Skeletal muscle cell (primary cell): ENCODE measurements around the gene SLC1A2.
A peak's percentile ranks its signal among the peaks of the same experiment; 100 is the strongest.

Experiments used
- DNase-seq: peaks from one replicate; pipeline ENCODE4 v3.0.0-alpha.2; 2010; ENCODE audit warnings: low read depth
- H3K4me3 ChIP-seq: 2 replicates; pipeline ENCODE4 v1.5.1; 2011; ENCODE audit warnings: low read depth, mild to moderate bottlenecking, control low read depth, low read length, moderate library complexity

The SLC1A2 gene

GRCh38 chr11:35357923-35358322 lies 61.4 kb downstream of the SLC1A2 start:
- DNase-seq: no peak
- no peak overlapping the region for H3K4me3 ChIP-seq

GRCh38 chr11:35355102-35355749 lies 64.1 kb downstream of the SLC1A2 start:
- DNase-seq: no peak
- no peak overlapping the region for H3K4me3 ChIP-seq

- H3K4me3 ChIP-seq: no peak overlapping the region
- DNase-seq: no peak
Measured at GRCh38 chr11:35354644-35355043, 64.7 kb downstream of the SLC1A2 start.

GRCh38 chr11:35352077-35352888 lies 67.1 kb downstream of the SLC1A2 start:
- DNase-seq: no peak
- no peak overlapping the region for H3K4me3 ChIP-seq

- no peak overlapping the region for H3K4me3 ChIP-seq
- no peak for DNase-seq
Measured at GRCh38 chr11:35349897-35350296, 69.5 kb downstream of the SLC1A2 start.

- no peak for DNase-seq
- H3K4me3 ChIP-seq: no peak overlapping the region
Measured at GRCh38 chr11:35348898-35349687, 70.3 kb downstream of the SLC1A2 start.

- no peak for DNase-seq
- H3K4me3 ChIP-seq: no peak overlapping the region
Measured at GRCh38 chr11:35347921-35348331, 71.4 kb downstream of the SLC1A2 start.

GRCh38 chr11:35347173-35347878 lies 72.0 kb downstream of the SLC1A2 start:
- no peak overlapping the region for H3K4me3 ChIP-seq
- no peak for DNase-seq

- no peak overlapping the region for H3K4me3 ChIP-seq
- no peak for DNase-seq
Measured at GRCh38 chr11:35346472-35347156, 72.7 kb downstream of the SLC1A2 start.

- no peak for DNase-seq
- H3K4me3 ChIP-seq: no peak overlapping the region
Measured at GRCh38 chr11:35344681-35345574, 74.4 kb downstream of the SLC1A2 start.

GRCh38 chr11:35343033-35343598 lies 76.2 kb downstream of the SLC1A2 start:
- no peak for DNase-seq
- H3K4me3 ChIP-seq: no peak overlapping the region

GRCh38 chr11:35340715-35341114 lies 78.6 kb downstream of the SLC1A2 start:
- no peak overlapping the region for H3K4me3 ChIP-seq
- DNase-seq: no peak

GRCh38 chr11:35340071-35340470 lies 79.3 kb downstream of the SLC1A2 start:
- no peak overlapping the region for H3K4me3 ChIP-seq
- DNase-seq: no peak

- DNase-seq: no peak
- no peak overlapping the region for H3K4me3 ChIP-seq
Measured at GRCh38 chr11:35338921-35339320, 80.4 kb downstream of the SLC1A2 start.

- H3K4me3 ChIP-seq: no peak overlapping the region
- no peak for DNase-seq
Measured at GRCh38 chr11:35337914-35338305, 81.4 kb downstream of the SLC1A2 start.

- peak; percentile 96 for DNase-seq
- no peak overlapping the region for H3K4me3 ChIP-seq
Measured at GRCh38 chr11:35337136-35337913, 82.0 kb downstream of the SLC1A2 start.

GRCh38 chr11:35336726-35337125 lies 82.6 kb downstream of the SLC1A2 start:
- DNase-seq: no peak

More at GRCh38 chr11:35336726-35337125, 82.6 kb downstream of the SLC1A2 start:
- H3K4me3 ChIP-seq: no peak overlapping the region
